GM21367 (cell line): ENCODE data around the gene SYTL4.
"Not testable (repeated sequence)": the region's sequence is repeated elsewhere in the genome, so short reads cannot be mapped to it uniquely, and the experiment has no call there.

Experiments used
- ATAC-seq: cut with Tn5 transposase; IDR thresholded peaks from one replicate; pipeline ENCODE4 v1.9.1; 2021; ENCODE audit not compliant: unreplicated experiment

The SYTL4 gene

DNA sequence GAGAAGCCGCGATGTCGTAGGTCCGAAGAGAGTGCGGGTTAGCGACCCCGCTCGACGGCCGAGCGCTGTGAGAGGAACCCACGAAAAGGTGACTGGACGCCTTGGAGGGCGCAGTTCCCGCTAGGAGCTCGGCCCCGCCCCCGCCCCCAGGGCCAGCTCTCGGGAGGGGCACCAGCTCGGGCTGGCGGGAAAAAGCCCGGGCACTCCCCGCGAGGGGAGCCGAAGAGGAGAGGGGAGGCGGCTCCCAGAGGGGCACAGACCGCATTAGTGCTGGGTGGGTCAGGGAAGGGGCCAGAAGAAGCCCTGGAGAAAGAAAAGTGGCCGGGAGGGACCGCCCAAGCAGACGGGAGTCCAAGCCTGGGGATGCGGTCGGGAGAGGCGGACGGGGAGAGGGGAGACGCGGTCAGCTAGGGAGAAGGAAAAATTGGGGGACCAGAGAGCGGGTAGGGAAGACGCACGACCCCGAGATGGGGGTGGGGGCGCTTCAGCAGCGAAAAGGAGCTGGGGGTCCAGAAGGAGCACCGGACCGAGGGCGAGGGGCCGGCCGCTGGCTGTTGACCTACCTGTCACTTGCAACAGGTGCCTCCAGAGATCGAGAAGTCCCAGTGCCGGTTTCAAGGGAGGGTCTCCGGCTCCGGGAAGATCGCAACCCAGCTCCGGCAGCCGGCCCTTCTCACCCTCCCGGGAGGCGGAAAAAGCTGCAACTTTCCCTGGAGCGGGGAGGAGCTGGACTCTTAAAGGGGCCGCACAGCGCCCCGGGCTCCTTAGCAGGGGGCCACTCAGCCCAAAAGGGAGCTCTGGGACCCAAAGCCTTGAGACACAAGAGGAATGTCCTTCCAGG, at the start of gene SYTL4:
SYTL4 (minus strand) TSS at position 681 of the 841 bp plus-strand sequence. CDS start 30,084 bp downstream, outside the sequence.
- no peak for ATAC-seq

DNA sequence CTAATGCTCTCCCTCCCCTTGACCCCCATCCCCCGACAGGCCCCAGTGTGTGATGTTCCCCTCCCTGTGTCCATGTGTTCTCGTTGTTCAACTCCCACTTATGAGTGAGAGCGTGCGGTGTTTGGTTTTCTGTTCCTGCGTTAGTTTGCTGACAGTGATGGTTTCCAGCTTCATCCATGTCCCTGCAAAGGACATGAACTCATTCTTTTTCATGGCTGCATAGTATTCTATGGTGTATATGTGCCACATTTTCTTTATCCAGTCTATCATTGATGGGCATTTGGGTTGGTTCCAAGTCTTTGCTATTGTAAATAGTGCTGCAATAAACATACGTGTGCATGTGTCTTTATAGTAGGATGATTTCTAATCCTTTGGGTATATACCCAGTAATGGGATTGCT, 37.5 kb upstream of the SYTL4 start:
- ATAC-seq, result not testable (repeated sequence)

DNA sequence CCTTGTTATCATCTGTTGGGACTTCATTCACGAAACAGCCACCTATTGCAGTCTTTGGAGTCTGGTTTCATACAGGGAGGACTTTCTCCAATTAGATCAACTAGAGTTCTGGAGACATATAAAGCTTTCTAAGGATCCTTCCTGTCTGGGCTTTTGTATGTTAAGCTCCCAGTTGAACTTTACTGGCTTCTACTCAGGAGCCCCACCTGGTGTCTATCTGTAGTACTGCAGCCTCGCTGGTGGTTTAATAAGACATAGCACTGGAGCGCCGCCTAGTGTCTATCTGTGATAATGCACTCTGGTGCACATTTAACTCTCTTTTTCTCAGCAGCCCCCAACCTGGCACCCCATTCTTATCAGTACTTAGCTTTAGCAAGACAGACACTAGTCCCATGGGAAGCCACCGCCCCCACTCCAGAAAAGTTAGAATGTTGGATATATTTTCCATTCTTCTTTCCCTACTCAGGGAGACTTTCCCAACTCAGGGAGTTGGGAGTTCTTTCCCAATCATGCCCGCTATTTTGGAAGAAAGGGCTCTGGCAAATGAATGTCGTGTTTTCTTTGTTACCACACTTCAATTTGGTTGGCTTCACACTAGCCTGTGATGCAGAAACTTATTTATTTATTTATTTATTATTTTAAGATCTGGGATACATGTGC, 36.9 kb upstream of the SYTL4 start:
- no peak for ATAC-seq

DNA sequence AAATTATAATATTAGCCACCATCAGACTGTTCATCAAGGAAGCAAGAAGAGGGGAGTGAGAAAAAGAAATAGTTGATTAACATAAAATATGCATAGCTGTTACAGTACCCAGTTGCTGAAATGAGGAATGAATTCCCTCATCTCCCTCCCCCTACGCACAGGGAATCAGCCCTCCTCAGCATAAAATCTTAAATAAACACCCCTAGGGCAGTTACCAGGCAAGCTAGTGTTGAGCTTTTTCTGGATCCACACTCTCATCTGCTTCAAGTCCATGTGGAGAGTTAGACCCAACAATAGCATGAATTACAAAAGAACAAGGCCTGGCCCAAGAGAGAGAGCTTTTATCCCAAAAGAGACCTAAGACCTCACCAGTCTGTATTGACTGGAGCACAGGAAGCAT, 19.0 kb upstream of the SYTL4 start:
- no peak for ATAC-seq

DNA sequence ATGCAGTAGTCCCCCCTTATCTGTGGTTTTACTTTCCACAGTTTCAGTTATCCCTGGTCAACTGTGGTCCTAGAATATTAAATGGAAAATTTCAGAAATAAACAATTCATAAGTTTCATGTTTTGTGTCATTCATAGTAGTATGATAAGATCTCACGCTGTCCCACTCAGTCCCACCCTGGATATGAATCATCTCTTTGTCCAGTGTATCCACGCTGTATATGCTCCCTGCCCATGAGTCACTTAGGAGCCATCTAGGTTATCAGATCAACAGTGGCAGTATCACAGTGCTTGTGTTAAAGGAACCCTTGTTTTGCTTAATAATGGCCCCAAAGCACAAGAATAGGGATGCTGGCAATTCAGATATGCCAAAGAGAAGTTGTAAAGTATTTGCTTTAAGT, 16.2 kb upstream of the SYTL4 start:
- no peak for ATAC-seq

DNA sequence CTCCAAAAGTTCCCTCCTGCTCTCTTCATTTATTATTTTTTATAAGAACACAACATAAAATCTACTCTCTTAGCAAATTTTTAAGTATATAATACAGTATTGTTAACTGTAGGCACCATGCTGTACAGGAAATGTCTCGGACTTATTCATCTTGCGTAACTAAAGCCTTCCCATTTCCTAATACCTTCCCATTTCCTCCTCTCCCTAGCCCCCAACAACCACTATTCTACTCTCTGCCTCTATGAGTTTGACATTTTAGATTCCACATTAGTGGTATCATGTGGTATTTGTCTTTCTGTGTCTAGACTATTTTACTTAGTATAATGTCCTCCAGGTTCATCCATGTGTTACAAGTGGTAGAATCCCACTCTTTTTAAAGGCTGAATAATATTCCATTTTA, 15.8 kb upstream of the SYTL4 start:
- ATAC-seq, result no peak

DNA sequence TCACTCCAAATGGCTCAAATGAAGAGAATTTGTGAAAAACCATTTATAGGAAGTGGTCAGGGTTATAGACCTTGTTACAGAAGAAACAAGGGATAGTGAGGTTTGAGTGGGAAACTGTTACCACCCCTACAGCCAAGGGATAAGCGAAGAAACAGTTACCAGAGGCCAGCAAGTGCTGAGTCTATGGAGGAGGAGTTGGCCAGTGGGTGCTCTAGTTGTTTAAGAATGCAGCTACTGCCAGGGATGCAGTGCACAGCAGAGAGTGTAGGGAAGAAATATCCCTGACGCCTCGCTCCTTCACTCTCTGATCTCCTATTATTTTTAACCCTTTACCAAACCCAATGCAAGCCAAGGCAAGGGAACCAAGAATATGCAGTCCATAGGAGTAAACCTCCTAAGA, 15.2 kb upstream of the SYTL4 start:
- ATAC-seq, result no peak

DNA sequence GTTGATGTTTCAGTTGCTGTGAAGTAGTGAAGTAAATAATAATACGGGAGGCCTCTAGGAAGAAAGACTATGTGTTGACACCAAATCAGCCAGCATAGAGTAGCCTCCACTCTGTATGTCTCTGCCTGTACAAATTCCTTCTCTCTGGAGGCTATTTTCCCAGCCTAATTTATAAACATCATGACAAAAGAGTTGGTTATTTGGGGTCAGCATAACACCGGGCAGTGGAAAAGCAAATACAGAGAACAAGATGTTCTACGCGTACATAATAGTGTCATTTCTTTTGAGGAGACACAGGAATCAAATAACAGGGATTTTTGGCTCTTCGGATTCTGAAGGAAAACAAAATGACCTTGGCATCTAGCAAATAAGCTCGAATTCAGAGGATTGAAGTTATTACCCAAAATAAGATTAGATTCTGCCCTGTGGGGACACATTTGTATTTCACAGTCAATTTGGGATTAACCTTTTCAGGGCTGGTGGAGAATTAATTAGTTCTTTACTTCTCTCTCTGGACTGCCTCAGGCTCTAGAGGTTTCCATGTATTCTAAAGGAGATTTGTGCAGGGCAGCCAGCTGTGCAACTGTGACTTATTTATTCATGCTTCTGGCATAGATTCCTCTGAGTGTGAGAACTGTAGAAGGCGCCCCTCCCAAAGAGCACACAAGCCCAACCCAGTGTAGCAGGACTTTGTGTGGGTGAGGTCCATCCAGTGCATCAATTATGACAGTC, 14.1 kb upstream of the SYTL4 start:
- no peak for ATAC-seq

DNA sequence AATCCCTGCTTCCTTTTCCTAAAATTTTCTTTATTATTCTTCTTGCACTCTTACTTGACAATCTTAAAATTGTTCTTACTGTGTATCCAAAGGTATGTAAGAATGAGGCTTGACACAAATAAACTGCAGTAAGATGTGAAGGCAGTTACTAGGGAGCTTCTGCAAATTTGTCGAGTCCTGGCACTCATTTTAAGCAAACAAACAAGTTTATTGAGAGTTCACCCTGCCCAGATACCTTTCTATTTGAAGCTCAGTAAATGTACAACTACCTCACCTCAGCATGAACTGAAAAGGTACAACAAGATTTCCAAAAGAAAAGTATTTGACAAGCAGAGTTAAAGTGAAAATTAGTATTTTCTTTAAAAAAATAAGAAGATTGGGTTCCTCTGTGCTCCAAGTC, 13.3 kb upstream of the SYTL4 start:
- ATAC-seq, result no peak

DNA sequence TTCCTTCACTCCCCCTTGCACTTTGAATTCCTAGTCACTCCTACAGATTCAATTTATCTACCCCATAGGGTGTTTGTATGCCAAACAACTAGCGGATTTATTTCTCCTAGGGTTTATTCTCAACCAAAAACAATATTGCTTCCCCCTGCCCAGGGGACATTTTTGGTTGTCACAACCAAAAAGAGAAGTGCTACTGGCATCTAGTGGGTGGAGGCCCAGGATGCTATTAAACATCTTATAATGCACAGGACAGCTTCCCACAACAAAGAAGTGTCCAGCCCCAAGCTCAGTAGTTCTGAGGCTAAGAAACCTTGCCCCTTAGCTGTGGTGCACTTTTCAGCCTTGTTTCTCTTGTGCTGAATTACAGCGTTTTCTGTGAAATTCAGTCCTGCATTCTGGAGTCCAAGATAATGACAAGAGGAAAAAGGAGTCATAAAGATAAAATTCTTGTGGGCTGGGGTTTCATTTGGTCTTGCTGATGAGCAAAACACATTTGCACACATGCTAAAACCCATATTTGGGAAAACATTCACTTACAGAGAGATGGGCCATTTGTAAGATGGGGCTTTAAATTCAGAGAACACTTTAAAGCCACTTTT, 11.2 kb upstream of the SYTL4 start:
- ATAC-seq, result no peak

DNA sequence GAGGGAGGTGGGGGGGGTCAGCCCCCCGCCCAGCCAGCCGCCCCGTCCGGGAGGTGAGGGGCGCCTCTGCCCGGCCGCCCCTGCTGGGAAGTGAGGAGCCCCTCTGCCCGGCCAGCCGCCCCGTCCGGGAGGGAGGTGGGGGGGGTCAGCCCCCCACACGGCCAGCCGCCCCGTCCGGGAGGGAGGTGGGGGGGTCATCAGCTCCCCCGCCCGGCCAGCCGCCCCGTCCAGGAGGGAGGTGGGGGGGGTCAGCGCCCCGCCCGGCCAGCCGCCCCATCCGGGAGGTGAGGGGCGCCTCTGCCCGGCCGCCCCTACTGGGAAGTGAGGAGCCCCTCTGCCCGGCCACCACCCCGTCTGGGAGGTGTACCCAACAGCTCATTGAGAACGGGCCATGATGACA, 7.9 kb downstream of the SYTL4 start:
- not testable (repeated sequence) for ATAC-seq

DNA sequence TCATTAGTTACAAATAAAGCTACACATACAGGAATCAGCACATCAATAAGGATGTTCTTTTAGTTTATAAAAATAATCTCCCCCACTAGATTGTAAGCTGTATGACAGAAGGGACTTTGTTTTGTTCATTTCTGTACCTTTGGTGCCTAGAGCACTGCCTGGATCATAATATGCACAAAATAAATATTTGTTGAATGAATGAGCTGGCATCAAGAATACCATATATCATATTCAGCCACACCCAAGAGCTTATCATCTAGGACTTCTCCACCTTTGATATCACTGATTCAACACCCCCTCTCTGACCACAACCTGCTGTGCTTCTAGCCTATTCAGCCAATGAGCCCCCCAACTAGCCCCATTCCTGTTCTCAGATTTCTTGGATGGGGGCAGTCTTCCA, 10.6 kb downstream of the SYTL4 start:
- ATAC-seq, result no peak

DNA sequence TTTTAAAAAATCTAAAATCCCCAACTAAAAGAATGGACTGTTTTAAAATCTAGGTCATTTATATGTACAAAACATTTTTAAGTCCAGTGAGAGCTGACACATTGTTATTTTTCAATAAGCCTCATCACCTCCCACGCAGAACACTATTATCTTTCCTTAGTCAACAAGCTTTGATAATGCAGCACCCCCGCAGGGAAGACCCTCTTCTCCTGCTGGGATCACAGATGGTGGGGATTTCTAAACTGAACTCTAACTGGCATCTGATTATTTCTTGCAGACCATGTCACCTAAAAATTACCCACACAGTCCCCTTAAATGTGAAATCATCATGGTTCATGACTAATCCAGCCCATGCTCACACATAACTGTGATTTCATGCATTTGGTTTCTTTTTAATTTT, 11.6 kb downstream of the SYTL4 start:
- no peak for ATAC-seq

DNA sequence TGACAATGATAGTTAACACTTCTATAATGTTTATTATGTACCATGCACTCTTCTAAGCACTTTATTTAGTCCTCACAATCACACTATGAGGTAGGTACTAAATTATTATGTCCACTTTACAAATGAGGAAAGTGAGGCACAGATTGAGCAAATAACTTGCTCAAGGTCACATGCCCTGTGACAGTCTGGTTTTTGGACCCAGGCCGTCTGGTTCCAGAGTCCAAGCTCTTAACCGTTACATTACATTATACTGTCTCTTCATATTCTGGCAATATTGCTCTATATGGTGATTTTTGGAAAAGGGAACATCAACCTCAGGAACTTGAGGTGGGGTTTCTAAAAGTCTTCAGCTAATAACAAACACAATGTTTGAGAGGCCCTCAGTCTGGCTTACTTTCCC, 12.8 kb downstream of the SYTL4 start:
- ATAC-seq, result no peak

DNA sequence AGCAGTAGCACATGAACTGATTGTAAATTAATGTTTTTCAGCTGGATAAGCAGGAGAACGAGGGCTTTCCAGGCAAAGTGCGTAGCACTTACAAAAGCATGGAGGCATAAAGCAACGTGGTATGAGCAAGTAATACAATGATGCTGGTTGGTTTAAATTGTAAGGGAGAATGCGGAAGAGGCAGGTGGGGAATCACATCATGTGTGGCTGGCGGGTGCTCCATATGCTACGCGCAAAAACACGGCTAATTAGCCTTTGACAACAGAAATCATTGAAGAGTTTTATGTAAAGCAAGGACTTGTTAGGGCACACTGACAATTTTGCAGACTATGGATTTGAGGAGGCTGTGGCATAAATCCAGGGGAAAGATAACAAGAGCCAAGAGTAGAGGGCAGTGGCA, 14.6 kb downstream of the SYTL4 start:
- no peak for ATAC-seq

DNA sequence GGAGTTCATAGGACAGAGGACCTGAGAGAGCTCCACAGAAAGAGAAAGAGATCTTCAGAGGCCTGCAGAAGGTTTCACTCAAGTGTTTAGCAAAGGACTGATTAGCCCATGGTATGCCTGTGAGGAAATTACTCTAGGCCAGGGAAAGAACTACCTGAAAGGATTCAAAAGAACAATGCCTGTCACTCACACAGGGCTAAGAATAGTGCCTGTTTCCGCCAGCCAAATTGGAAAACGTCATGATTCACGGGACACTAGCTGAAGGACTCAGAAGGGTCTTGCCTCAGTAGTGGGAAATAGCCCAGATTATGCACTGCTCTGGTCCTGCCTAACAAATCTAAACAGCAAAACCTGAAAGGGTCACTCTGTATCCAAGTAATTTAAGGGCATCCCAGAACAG, 21.1 kb downstream of the SYTL4 start:
- ATAC-seq, result no peak

DNA sequence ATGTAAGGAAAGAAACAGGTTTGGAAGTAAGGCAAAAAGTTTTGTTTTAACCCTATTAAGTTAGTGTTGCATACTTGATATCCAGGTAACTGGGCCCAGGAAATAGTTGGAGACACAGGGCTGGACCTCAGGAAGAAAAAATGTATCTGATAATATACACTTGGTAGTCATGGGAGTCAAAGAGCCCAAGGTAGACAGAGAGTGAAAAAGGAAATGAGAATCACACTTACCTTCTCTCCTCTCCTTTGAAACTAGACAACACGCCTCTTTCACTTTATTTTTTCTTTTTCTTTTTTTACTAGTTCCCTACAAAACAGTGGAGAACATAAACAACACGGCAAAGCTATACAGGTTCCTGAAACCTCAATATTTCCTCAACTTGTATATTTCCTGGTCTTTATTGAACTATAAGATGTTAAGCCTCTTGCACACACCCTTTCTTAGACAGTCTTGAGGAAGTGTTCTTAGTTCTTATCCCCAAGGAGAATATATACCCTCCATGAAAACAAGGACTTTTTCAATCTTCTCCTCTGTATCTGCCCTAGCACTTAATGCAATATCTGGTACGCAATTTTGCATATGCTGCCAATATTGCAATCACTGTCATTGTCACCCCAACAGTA, 27.2 kb downstream of the SYTL4 start:
- no peak for ATAC-seq

DNA sequence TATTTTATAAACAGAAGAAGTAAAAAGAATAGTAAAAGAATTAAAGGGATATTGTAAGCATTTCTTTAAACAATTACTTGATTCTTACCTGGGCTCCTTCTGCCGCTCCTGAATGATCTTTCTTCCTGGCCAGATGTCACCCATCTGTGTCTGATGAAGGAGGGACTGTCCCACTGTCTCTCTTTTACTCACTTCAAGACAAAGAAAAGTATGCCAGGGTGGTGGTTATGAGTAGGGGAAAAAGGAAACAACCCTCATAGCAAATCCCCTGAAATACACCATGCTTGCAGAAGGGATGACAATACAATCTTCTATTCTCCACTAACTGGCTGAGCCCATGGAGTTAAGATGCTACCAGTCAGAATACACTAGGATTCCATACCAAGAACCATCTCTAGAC, 31.1 kb downstream of the SYTL4 start:
- ATAC-seq, result no peak

DNA sequence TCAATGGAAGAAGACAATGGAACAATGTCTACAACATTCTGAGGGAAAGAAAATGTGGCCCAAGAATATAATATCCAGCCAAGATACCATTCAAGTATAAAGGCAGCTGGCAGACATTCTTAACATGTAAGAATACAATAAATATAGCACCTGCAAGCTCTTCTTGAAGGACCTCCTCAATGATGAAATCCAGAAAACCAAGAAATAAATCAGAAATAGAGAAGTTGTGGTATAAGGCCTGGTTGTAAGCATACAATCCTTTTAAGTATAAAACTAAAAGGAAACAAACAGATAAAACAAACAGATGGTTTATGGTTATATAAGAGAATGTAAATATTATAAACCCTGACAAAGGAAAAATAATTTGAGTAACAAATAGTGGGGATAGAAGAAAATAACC, 33.4 kb downstream of the SYTL4 start:
- no peak for ATAC-seq

DNA sequence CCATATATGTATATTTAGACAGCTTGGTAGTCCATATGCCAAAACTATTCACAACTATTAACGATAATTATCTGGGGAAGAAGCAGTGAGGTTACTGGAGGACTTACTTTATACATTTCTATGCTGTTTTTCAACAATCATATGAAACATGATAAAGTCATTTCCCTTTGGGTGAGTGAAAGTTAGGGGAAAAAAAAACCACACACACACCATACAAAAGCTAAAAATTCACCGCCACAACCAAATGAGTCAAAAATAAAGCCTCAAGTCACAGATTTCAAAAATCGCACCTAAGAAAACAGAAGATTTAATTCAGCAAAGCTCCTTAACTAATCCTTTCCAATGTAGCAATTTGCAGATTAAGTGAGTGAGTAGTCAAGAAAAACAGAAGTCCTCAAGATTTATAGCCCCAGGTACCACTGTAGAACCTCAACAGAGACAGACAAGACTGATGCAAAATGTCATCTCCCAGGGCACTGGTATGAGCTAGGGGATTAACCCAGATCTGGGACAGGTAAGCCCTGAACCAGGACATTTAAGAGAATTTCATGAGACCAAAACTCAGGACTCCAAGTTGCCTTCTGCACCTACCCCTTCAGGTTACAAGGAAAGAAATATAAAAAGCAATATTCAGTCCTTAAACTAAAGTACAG, 35.1 kb downstream of the SYTL4 start:
- no peak for ATAC-seq

DNA sequence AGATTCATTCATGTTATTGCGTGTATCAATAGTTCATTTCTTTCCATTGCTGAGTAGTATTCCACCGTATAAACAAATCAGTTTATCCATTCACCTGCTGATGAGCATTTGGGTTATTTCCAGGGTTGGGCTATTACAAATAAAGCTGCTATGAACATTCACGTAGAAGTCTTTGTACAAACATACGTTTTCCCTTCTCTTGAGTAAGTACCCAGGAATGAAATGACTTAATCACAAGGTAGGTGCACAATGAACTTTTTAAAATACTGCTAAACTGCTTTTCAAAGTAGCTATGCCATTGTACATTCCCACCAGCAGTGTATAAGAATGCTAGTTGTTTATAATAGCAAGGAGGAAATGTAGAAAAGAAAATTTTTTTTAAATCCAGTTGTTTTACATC, 35.9 kb downstream of the SYTL4 start:
- no peak for ATAC-seq
